Tibial nerve (tissue), 4 donors: ENCODE data around the gene SLC19A2. TPM values are rescaled to one million over a fixed set of nuclear protein-coding genes. Genes with fewer than 3 reads are reported as not detected.

Source experiments
- DNase-seq, 2 donors: peaks; one replicate each; pipeline ENCODE4 v3.0.0-alpha.2; 2019; ENCODE audit warnings: low spot score in 2 of 2
- H3K27ac ChIP-seq, 4 donors: fragments of 200-600 bp; sonication (generic) in 3 of 4; one replicate each; pipeline ENCODE4 v1.5.1; 2017 to 2019; ENCODE audit warnings: mild to moderate bottlenecking in 1 of 4
- H3K27me3 ChIP-seq, 2 donors: fragments of 200-600 bp; sonication (generic) in 1 of 2; one replicate each; pipeline versions ENCODE4 v1.5.1 to v1.6.0; 2017 to 2019
- H3K36me3 ChIP-seq, 3 donors: fragments of 200-600 bp; sonication (generic); one replicate each; pipeline ENCODE4 v1.5.1; 2018 to 2019
- H3K4me1 ChIP-seq, 4 donors: fragments of 200-600 bp; sonication (generic) in 3 of 4; one replicate each; pipeline ENCODE4 v1.5.1; 2017 to 2019
- H3K4me3 ChIP-seq, 4 donors: fragments of 200-600 bp; sonication (generic) in 3 of 4; one replicate each; pipeline ENCODE4 v1.5.1; 2017 to 2019; ENCODE audit warnings: mild to moderate bottlenecking in 1 of 4, moderate library complexity in 1 of 4
- H3K9me3 ChIP-seq, 4 donors: fragments of 200-600 bp; sonication (generic) in 3 of 4; one replicate each; pipeline ENCODE4 v1.5.1; 2017 to 2019
- CTCF ChIP-seq, 5 experiments: fragments of 200-600 bp in 3 of 5; fragments of 450-650 bp in 2 of 5; sonication (generic) in 3 of 5; IDR thresholded peaks; one replicate each; pipeline ENCODE4 v1.5.1; 2016 to 2019; ENCODE audit warnings: antibody characterized with exemption in 5 of 5, mild to moderate bottlenecking in 3 of 5, moderate library complexity in 2 of 5
- EP300 ChIP-seq, 2 donors: sonication (generic); formaldehyde crosslinking; IDR thresholded peaks; one replicate each; pipeline ENCODE4 v1.6.1; 2017; ENCODE audit warnings: antibody characterized with exemption in 2 of 2, mild to moderate bottlenecking in 1 of 2
- POLR2A ChIP-seq, 2 donors: fragments of 450-650 bp; IDR thresholded peaks; one replicate each; pipeline ENCODE4 v1.6.1; 2017; ENCODE audit warnings: antibody characterized with exemption in 2 of 2, mild to moderate bottlenecking in 2 of 2, moderate library complexity in 2 of 2
- WGBS, 2 donors: methylation state at CpG; one replicate each; pipeline ENCODE4 v1.1.5; 2018; 5-methylcytosine and 5-hydroxymethylcytosine counted together
- total RNA-seq, 4 donors: library from RNA; depleted of rRNA; stranded (reverse); fragments of >200 nt; gene quantifications; one replicate each; pipeline ENCODE4 v1.1.0, GENCODE V29; 2016

SLC19A2 gene
- total RNA-seq, 4 donors from 2014 or later, result 25.1 to 51.6 (median 35.6) TPM

GRCh38 chr1:169525391-169525790 is 39.6 kb upstream of the SLC19A2 start:
- no peak for DNase-seq
- WGBS, 2 donors, result 86 to 88% methylated on average over 1 of the region's 1 CpG
- no peaks in the 10 kb centered on the region for H3K4me1 ChIP-seq
- no peak overlapping the region for H3K4me3 ChIP-seq
- H3K27ac ChIP-seq, result no peak overlapping the region
- TF ChIP-seq CTCF (IDR thresholded peaks at IDR 0.05), result no peak
- no peak for TF ChIP-seq EP300 (IDR thresholded peaks at IDR 0.05)
- TF ChIP-seq POLR2A (IDR thresholded peaks at IDR 0.05), result no peak
- H3K36me3 ChIP-seq, result no peaks in the 10 kb centered on the region
- no peaks in the 10 kb centered on the region for H3K9me3 ChIP-seq
- no peaks in the 10 kb centered on the region for H3K27me3 ChIP-seq

- Histone ChIP-seq H3K36me3 (no peaks in the 10 kb centered on the region), H3K27ac (no peak overlapping the region), H3K9me3 (no peaks in the 10 kb centered on the region), H3K4me1 (no peaks in the 10 kb centered on the region), H3K27me3 (no peaks in the 10 kb centered on the region), H3K4me3 (no peak overlapping the region)
- no peak for DNase-seq
- TF ChIP-seq CTCF (IDR thresholded peaks at IDR 0.05), result no peak
- no peak for TF ChIP-seq POLR2A (IDR thresholded peaks at IDR 0.05)
- TF ChIP-seq EP300 (IDR thresholded peaks at IDR 0.05), result no peak
Observed at GRCh38 chr1:169523904-169524303, 38.2 kb upstream of the SLC19A2 start.

- DNase-seq, result no peak
- Histone ChIP-seq H3K36me3 (no peaks in the 10 kb centered on the region), H3K4me1 (no peaks in the 10 kb centered on the region), H3K27ac (no peak overlapping the region), H3K27me3 (no peaks in the 10 kb centered on the region), H3K4me3 (no peak overlapping the region), H3K9me3 (no peaks in the 10 kb centered on the region)
- TF ChIP-seq POLR2A (IDR thresholded peaks at IDR 0.05) (no peak), EP300 (IDR thresholded peaks at IDR 0.05) (no peak), CTCF (IDR thresholded peaks at IDR 0.05) (no peak)
- 98 to 100% methylated on average over 1 of the region's 1 CpG for WGBS, 2 donors
Observed at GRCh38 chr1:169521226-169521625, 35.5 kb upstream of the SLC19A2 start.

GRCh38 chr1:169517558-169518186 is 31.9 kb upstream of the SLC19A2 start:
- Histone ChIP-seq H3K9me3 (no peaks in the 10 kb centered on the region), H3K4me3 (no peak overlapping the region), H3K27ac (no peak overlapping the region), H3K27me3 (no peaks in the 10 kb centered on the region), H3K36me3 (no peaks in the 10 kb centered on the region), H3K4me1 (no peaks in the 10 kb centered on the region)
- TF ChIP-seq POLR2A (IDR thresholded peaks at IDR 0.05) (no peak), EP300 (IDR thresholded peaks at IDR 0.05) (no peak), CTCF (IDR thresholded peaks at IDR 0.05) (no peak)
- DNase-seq, result no peak
- 92% methylated on average over 2 of the region's 2 CpGs for WGBS, 2 donors

GRCh38 chr1:169515641-169516040 is 29.9 kb upstream of the SLC19A2 start:
- Histone ChIP-seq H3K4me1 (peaks cover 0 to 5% (median 0%) of the 10 kb centered on the region in 4 donors), H3K9me3 (no peaks in the 10 kb centered on the region), H3K27me3 (no peaks in the 10 kb centered on the region), H3K36me3 (no peaks in the 10 kb centered on the region), H3K27ac (no peak overlapping the region), H3K4me3 (no peak overlapping the region)
- TF ChIP-seq CTCF (IDR thresholded peaks at IDR 0.05) (no peak), EP300 (IDR thresholded peaks at IDR 0.05) (no peak), POLR2A (IDR thresholded peaks at IDR 0.05) (no peak)
- DNase-seq, result no peak
